Prostate gland (tissue), 2 donors: Measurements from ENCODE around the gene MTG1. TPM values are rescaled to one million over a fixed set of nuclear protein-coding genes. Genes with fewer than 3 reads are reported as not detected.

Experiments used
- DNase-seq: peaks from one replicate; pipeline ENCODE4 v3.0.0-alpha.2; 2019; ENCODE audit warnings: low spot score
- H3K27ac ChIP-seq, 2 donors: fragments of 200-600 bp; sonication (generic); 2 replicates each; pipeline ENCODE4 v1.5.1; 2017 to 2019
- H3K27me3 ChIP-seq: fragments of 200-600 bp; sonication (generic); replicated peaks from 2 replicates; pipeline ENCODE4 v1.5.1; 2019; ENCODE audit not compliant: insufficient read depth
- H3K36me3 ChIP-seq, 2 donors: fragments of 200-600 bp; sonication (generic); 1 replicate in 1 of 2; 2 replicates in 1 of 2; pipeline versions ENCODE4 v1.5.1 to v1.8.1; 2017 to 2019
- H3K4me1 ChIP-seq: fragments of 200-600 bp; sonication (generic); replicated peaks from 2 replicates; pipeline ENCODE4 v1.5.1; 2019
- H3K4me3 ChIP-seq, 2 donors: fragments of 200-600 bp; sonication (generic); 2 replicates each; pipeline ENCODE4 v1.5.1; 2017 to 2019
- H3K9me3 ChIP-seq: fragments of 200-600 bp; sonication (generic); 2 replicates; pipeline ENCODE4 v1.5.1; 2017
- POLR2A ChIP-seq: fragments of 450-650 bp; IDR thresholded peaks from one replicate; pipeline ENCODE4 v1.6.1; 2016; ENCODE audit warnings: antibody characterized with exemption, mild to moderate bottlenecking
- POLR2AphosphoS5 ChIP-seq: sonication (generic); formaldehyde crosslinking; IDR thresholded peaks from one replicate; pipeline ENCODE4 v1.6.1; 2017; ENCODE audit warnings: antibody characterized with exemption
- WGBS: methylation state at CpG from one replicate; pipeline ENCODE4 v1.1.5; 2018; 5-methylcytosine and 5-hydroxymethylcytosine counted together
- intact Hi-C: fragments of 100-400 bp; cut with DNase I; formaldehyde crosslinking; loops from one replicate; pipeline ENCODE4 v1.14.2; 2022
- total RNA-seq, 2 donors: library from RNA; depleted of rRNA; stranded (reverse); fragments of >200 nt; gene quantifications; one replicate each; pipeline ENCODE4 v1.1.0, GENCODE V29; 2016
- TF ChIP-seq, protein P1 (sequence below), 4 experiments: fragments of 200-600 bp in 2 of 4; fragments of 450-650 bp in 2 of 4; sonication (generic) in 2 of 4; IDR thresholded peaks; 1 replicate in 3 of 4; 2 replicates in 1 of 4; pipeline ENCODE4 v1.5.1; 2016 to 2019; ENCODE audit warnings: antibody characterized with exemption in 4 of 4, mild to moderate bottlenecking in 2 of 4, moderate library complexity in 2 of 4

The MTG1 gene
- total RNA-seq, 2 donors from 2014 or later, result 26.8 to 67.4 TPM

DNA sequence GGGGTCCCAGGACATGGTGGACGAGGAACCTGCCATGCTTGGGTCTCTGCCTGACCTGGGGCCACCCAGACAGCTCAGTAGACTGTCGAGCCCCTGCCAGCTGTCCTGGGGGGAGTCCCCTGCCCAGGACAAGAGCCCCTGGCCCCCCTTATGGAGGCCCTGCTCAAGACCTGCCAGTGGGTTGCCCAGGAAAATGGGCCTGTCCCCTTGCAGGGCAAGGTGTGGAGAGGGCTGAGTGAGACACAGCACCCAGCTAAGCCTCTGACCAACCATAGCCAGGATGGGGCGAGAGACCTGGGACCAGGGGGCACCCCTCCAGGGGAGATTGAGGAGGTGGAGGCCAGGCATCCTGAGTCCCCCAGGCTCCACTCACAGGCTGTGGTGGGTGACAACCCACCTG, 38.0 kb upstream of the MTG1 start:
- no peak for DNase-seq
- 92% methylated on average over 3 of the region's 3 CpGs for WGBS
- H3K27ac ChIP-seq, result no peak overlapping the region
- no peaks in the 10 kb centered on the region for H3K27me3 ChIP-seq
- no peak overlapping the region for H3K4me3 ChIP-seq
- intact Hi-C loops, result no loop called here
- H3K36me3 ChIP-seq, result no peaks in the 10 kb centered on the region
- peaks cover 6% of the 10 kb centered on the region for H3K4me1 ChIP-seq
- no peaks in the 10 kb centered on the region for H3K9me3 ChIP-seq
- TF ChIP-seq POLR2AphosphoS5 (no peak), POLR2A (no peak)
- TF ChIP-seq, protein P1, sequence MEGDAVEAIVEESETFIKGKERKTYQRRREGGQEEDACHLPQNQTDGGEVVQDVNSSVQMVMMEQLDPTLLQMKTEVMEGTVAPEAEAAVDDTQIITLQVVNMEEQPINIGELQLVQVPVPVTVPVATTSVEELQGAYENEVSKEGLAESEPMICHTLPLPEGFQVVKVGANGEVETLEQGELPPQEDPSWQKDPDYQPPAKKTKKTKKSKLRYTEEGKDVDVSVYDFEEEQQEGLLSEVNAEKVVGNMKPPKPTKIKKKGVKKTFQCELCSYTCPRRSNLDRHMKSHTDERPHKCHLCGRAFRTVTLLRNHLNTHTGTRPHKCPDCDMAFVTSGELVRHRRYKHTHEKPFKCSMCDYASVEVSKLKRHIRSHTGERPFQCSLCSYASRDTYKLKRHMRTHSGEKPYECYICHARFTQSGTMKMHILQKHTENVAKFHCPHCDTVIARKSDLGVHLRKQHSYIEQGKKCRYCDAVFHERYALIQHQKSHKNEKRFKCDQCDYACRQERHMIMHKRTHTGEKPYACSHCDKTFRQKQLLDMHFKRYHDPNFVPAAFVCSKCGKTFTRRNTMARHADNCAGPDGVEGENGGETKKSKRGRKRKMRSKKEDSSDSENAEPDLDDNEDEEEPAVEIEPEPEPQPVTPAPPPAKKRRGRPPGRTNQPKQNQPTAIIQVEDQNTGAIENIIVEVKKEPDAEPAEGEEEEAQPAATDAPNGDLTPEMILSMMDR (IDR thresholded peaks at IDR 0.05), result no peak

DNA sequence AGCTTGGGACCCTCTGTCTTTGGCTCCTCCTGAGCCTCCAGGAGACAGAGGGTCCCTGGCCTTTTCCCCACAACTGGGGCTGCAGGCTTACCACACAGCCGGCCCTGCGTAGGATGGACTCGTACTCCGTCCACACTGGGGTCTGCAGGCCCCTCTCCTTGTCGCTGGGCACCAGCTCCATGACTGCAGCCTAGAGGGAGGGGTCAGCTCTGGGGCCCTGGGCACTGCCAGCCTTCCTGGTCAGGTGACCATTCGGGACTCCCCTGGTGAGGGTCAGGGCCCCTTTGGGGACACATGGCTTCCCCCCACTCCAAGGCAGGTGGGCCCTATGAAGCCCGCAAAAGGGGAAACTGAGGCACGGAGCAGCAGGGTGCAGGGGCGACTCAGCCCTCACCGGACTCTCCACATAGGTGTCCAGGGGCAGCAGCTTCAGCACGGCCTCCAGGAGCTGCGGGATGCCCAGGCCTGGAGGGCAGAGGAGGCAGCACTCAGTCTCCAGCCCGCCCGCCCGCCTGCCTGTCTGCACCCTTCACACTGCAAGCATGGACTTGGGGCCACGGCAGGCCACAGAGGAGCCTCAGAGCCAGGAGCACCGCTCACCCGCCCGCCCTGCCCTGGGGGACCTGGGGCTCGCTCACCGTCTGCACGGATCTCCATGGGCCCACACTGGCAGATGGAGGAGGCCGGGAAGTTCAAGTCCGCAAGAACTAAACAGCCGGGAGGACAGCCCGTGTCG, 37.2 kb upstream of the MTG1 start:
- WGBS, result 61% methylated on average over 25 of the region's 27 CpGs
- no peak for DNase-seq
- H3K27ac ChIP-seq, result no peak overlapping the region
- no peaks in the 10 kb centered on the region for H3K36me3 ChIP-seq
- TF ChIP-seq, protein P1 (IDR thresholded peaks at IDR 0.05), result no peak
- no peak for TF ChIP-seq POLR2A
- no peak for TF ChIP-seq POLR2AphosphoS5
- H3K9me3 ChIP-seq, result no peaks in the 10 kb centered on the region
- no peaks in the 10 kb centered on the region for H3K27me3 ChIP-seq
- H3K4me1 ChIP-seq, result peaks cover 6% of the 10 kb centered on the region
- peak overlapping the region; percentile 35 to 37 for H3K4me3 ChIP-seq
- intact Hi-C loops, result no loop called here

DNA sequence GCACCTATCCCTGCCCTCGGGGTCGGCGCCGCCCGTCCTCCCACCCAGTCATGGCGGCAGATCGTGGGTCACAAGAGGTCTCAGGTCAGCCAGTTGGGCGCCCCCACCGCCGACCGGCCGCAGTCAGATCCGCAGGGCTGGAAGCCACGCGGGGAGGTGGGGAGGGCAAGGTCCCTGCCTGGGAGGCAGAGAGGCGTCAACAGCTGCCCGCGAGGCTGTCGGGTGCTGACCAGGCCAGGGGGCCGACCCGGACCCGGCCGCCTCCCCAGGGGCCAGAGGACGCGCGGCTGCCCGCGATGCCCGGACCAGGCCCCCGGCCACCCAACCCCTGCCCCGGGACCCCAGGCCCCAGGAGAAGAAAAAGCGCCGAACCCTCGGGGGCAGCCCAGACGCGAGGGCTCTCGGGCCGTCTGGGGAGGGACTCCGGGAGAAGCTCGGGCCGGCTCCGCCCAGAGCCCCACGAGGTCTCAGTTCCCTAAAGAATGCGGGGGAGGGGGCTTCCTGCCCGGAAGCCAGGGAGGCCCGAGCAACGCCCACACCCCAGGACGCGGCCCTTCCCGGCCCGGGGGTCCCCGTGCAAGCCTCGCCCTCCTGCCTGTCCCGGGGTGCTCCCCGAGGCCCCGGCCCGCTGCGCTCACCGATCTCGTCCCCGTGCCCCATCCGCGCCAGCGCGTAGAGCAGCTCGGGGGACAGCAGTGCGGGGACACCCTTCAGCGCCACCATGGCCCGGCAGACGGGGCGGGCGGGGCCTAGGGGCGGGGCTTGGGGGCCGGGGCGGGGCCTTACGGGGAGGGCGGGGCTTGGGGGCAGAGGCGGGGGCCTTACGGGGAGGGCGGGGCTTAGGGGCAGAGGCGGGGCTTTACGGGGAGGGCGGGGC, 36.4 kb upstream of the MTG1 start, which contains the start of gene FUOM:
FUOM (minus strand) TSS at position 735 of the 877 bp plus-strand sequence; CDS start at position 723, 12 bp downstream.
- Histone ChIP-seq H3K4me3 (peak within 1 kb of the TSS; percentile 35 to 37), H3K27me3 (no peaks in the 10 kb centered on the region), H3K4me1 (peaks cover 6% of the 10 kb centered on the region), H3K9me3 (no peaks in the 10 kb centered on the region), H3K36me3 (no peaks in the 10 kb centered on the region), H3K27ac (no peak within 1 kb of the TSS)
- no peak for TF ChIP-seq POLR2AphosphoS5
- TF ChIP-seq POLR2A, result peak; percentile 37
- TF ChIP-seq, protein P1 (IDR thresholded peaks at IDR 0.05), result no peak
- WGBS, result 3% methylated on average over 29 of the region's 83 CpGs
- no peak for DNase-seq
- intact Hi-C loops, result no loop called here

DNA sequence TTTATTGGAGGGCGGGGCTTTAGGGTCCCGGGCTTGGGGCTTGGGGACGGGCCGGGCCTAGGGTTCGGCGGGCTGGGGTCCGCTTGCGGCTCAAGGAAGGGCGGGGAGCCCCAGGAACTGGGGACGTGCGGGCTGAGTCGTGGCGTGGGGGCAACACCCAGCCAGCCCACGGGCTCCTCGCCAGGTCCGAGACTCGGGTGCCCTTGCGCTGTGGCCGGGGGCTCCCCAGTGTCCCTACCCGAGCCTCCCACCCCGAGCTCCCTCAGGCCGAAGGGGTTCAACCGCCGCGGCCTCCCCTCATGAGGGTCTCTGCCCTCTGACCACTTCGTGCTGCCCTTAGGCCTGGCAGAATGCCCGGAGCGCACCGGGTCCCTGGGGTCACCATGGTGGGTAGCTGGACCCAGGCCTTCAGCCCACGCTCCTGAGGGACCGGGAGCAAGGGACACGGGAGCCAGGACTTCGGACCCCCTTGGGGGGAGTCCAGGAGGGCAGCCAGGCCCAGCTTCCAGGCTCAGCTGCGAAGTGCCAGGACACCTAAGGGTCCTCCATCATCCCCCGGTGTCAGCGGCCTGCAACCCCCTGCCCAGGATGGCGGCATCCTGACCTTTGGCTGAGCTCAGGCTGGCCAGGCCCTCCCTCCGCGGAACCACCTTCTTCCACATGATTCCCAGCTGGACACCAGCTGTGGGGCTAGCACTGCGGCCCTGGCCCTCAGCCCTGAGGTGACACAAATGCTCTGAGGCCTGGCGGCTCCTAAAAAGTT, 35.6 kb upstream of the MTG1 start:
- Histone ChIP-seq H3K27ac (no peak overlapping the region), H3K9me3 (no peaks in the 10 kb centered on the region), H3K36me3 (no peaks in the 10 kb centered on the region), H3K4me1 (peaks cover 6% of the 10 kb centered on the region), H3K4me3 (no peak overlapping the region), H3K27me3 (no peaks in the 10 kb centered on the region)
- intact Hi-C loops, result no loop called here
- no peak for DNase-seq
- 86% methylated on average over 34 of the region's 41 CpGs for WGBS
- no peak for TF ChIP-seq POLR2AphosphoS5
- TF ChIP-seq POLR2A, result no peak
- TF ChIP-seq, protein P1 (IDR thresholded peaks at IDR 0.05), result no peak
